HepG2 (cell line): ENCODE results near the gene DPEP3. TPM values are rescaled to one million over a fixed set of nuclear protein-coding genes. Genes with fewer than 3 reads are reported as not detected.

ENCODE experiments used
- CBFB ChIP-seq: sonication (generic); formaldehyde crosslinking; IDR thresholded peaks from 2 replicates; pipeline ENCODE4 v1.4.0; 2020; ENCODE audit warnings: missing genetic modification reagents
- CREB1 ChIP-seq, 2 experiments: fragments of 450-650 bp in 1 of 2; IDR thresholded peaks; 2 replicates each; pipeline ENCODE4 v1.6.1; 2016 to 2017; ENCODE audit warnings: control low read depth in 1 of 2, mild to moderate bottlenecking in 1 of 2, missing compliant biosample characterization in 1 of 2, missing genetic modification characterization in 1 of 2
- JUN ChIP-seq: sonication (generic); formaldehyde crosslinking; IDR thresholded peaks from 2 replicates; pipeline ENCODE4 v1.4.0; 2020; ENCODE audit warnings: mild to moderate bottlenecking, missing genetic modification reagents
- MAF1 ChIP-seq: sonication (generic); formaldehyde crosslinking; IDR thresholded peaks from 2 replicates; pipeline ENCODE4 v1.5.0; 2020; ENCODE audit warnings: missing genetic modification reagents, borderline replicate concordance
- MAZ ChIP-seq, 2 experiments: sonication (generic) in 1 of 2; formaldehyde crosslinking in 1 of 2; IDR thresholded peaks; 2 replicates each; pipeline versions ENCODE4 v1.5.0 to v1.6.1; 2012 to 2020; ENCODE audit warnings: low read depth in 2 of 2, mild to moderate bottlenecking in 2 of 2, borderline replicate concordance in 1 of 2, improper control_type of control experiment in 1 of 2, low read length in 1 of 2, missing genetic modification reagents in 1 of 2, moderate library complexity in 1 of 2
- MED8 ChIP-seq: sonication (generic); formaldehyde crosslinking; IDR thresholded peaks from 2 replicates; pipeline ENCODE4 v1.8.1; 2023; ENCODE audit warnings: mild to moderate bottlenecking, missing genetic modification reagents; ENCODE audit not compliant: insufficient replicate concordance
- MXI1 ChIP-seq: IDR thresholded peaks from 3 replicates; pipeline ENCODE4 v1.6.1; 2012; ENCODE audit warnings: low read depth, low read length, inconsistent platforms, borderline replicate concordance
- NCOA2 ChIP-seq: sonication (generic); formaldehyde crosslinking; IDR thresholded peaks from 2 replicates; pipeline ENCODE4 v1.8.0; 2022; ENCODE audit warnings: inconsistent platforms
- RAD51 ChIP-seq: fragments of 450-650 bp; IDR thresholded peaks from 2 replicates; pipeline ENCODE4 v1.6.1; 2016; ENCODE audit warnings: borderline replicate concordance
- SRSF1 ChIP-seq: fragments of 200-400 bp; formaldehyde crosslinking; optimal IDR thresholded peaks from 2 replicates; pipeline ENCODE3; 2017; ENCODE audit warnings: mild to moderate bottlenecking, low read depth, low read length, moderate library complexity
- TBX3 ChIP-seq: fragments of 450-650 bp; IDR thresholded peaks from 2 replicates; pipeline ENCODE4 v1.6.1; 2017; ENCODE audit warnings: antibody characterized with exemption, mild to moderate bottlenecking, inconsistent platforms, borderline replicate concordance
- TOPORS ChIP-seq: sonication (generic); formaldehyde crosslinking; IDR thresholded peaks from 2 replicates; pipeline ENCODE4 v1.8.0; 2023; ENCODE audit warnings: mild to moderate bottlenecking, missing genetic modification reagents
- TRIM24 ChIP-seq: sonication (generic); formaldehyde crosslinking; IDR thresholded peaks from 2 replicates; pipeline ENCODE4 v1.8.0; 2022; ENCODE audit warnings: mild to moderate bottlenecking, missing genetic modification reagents
- XRCC5 ChIP-seq: fragments of 200-400 bp; formaldehyde crosslinking; optimal IDR thresholded peaks from 2 replicates; pipeline ENCODE3; 2017; ENCODE audit warnings: mild to moderate bottlenecking, low read length
- YEATS4 ChIP-seq: sonication (generic); formaldehyde crosslinking; IDR thresholded peaks from 2 replicates; pipeline ENCODE4 v1.4.0; 2020; ENCODE audit warnings: missing genetic modification reagents, borderline replicate concordance
- ZNF274 ChIP-seq: sonication (generic); formaldehyde crosslinking; IDR thresholded peaks from 2 replicates; pipeline ENCODE4 v1.5.1; 2020; ENCODE audit warnings: mild to moderate bottlenecking, missing genetic modification reagents
- ZNF329 ChIP-seq: sonication (generic); formaldehyde crosslinking; IDR thresholded peaks from 2 replicates; pipeline ENCODE4 v1.9.0; 2021; ENCODE audit warnings: low read depth, mild to moderate bottlenecking, missing genetic modification reagents
- ZNF33A ChIP-seq: sonication (generic); formaldehyde crosslinking; IDR thresholded peaks from 2 replicates; pipeline ENCODE4 v1.5.1; 2020; ENCODE audit warnings: missing genetic modification reagents, mild to moderate bottlenecking, moderate library complexity, borderline replicate concordance
- ZSCAN12 ChIP-seq: sonication (generic); formaldehyde crosslinking; IDR thresholded peaks from 2 replicates; pipeline ENCODE4 v1.9.0; 2021; ENCODE audit warnings: mild to moderate bottlenecking, missing genetic modification reagents
- polyA plus RNA-seq, 8 experiments: library from polyadenylated mRNA; depleted of rRNA in 3 of 8; stranded (reverse) in 7 of 8; unstranded in 1 of 8; fragments of >200 nt; fragmentation: Illumina TruSeq in 4 of 8; extraction: Trizol in 4 of 8; gene quantifications; 2 replicates each; pipeline versions ENCODE4 v1.2.1 to v1.2.3, GENCODE V29; 2011 to 2016; ENCODE audit warnings: low read depth in 4 of 8, missing spikeins in 1 of 8, mixed read lengths in 1 of 8; ENCODE audit not compliant: insufficient read depth in 1 of 8
- total RNA-seq, 5 experiments: library from RNA; depleted of rRNA; stranded (reverse); fragments of >200 nt; fragmentation: Illumina TruSeq; extraction: Trizol; gene quantifications; 2 replicates each; pipeline ENCODE4 v1.2.3, GENCODE V29; 2016; ENCODE audit warnings: low read depth in 1 of 5
- TF ChIP-seq, protein P1 (sequence below): IDR thresholded peaks from 2 replicates; pipeline ENCODE4 v1.6.1; 2016; ENCODE audit warnings: missing genetic modification reagents, missing compliant biosample characterization
- TF ChIP-seq, protein P2 (sequence below): sonication (generic); formaldehyde crosslinking; conservative IDR thresholded peaks from 2 replicates; pipeline ENCODE4 v1.4.0; 2020; ENCODE audit warnings: missing genetic modification reagents
- TF ChIP-seq, protein P3 (sequence below): sonication (generic); formaldehyde crosslinking; conservative IDR thresholded peaks from 2 replicates; pipeline ENCODE4 v1.4.0; 2020; ENCODE audit warnings: missing genetic modification reagents
- TF ChIP-seq, protein P4 (sequence below): sonication (generic); formaldehyde crosslinking; IDR thresholded peaks from 2 replicates; pipeline ENCODE4 v1.4.0; 2020; ENCODE audit warnings: missing genetic modification reagents
- TF ChIP-seq, protein P5 (sequence below): sonication (generic); formaldehyde crosslinking; IDR thresholded peaks from 2 replicates; pipeline ENCODE4 v1.5.0; 2020; ENCODE audit warnings: missing genetic modification reagents, mild to moderate bottlenecking, borderline replicate concordance

DPEP3 gene
- total and polyA plus RNA-seq, 2 of the 13 experiments (the other 11 are each of a cell fraction or from before 2014, with no cell fraction given) = not detected

DNA sequence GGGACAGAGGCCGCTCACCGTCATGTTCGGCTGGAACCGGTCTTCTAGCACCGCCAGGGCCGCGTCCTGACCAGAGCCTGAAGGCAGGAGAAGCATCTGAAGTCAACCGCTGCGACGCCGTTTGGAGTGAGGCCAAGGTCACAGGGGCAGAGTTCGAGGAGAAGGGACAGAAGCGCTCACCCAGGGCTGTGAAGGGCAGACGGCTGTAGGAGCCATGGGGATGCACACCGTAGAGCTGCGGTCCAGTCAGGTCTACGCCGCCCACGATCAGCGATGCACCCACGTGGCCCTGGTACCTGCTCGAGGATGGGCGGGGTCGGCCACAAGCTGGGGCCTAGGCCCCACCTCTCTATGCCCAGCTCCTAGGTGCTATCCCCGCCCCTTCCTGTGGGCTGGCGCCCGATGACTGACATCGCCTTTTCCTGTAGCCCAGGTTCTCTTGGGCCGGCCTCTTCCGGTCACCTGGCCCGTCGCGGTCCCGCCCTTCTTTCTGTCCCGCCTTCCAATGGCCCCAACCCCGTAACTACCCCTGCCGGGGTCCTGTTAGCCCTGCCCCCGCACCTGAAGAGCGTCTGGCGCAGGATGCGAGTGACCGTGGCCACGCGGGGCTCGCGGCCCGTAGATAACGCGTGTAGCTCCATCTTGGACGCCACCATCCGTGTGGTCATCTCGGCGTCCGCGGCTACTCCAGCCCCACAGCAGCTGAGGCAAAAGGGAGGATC is 44.7 kb downstream of the DPEP3 start (continued):
- TF ChIP-seq MAF1 (CRISPR knock-in tag) = peak; percentile 93; the same call in 1 of the 2 replicates
- peak; percentile 60 for TF ChIP-seq MED8 (CRISPR knock-in tag)
- TF ChIP-seq SRSF1 = peak; percentile 88
- TF ChIP-seq, protein P1, sequence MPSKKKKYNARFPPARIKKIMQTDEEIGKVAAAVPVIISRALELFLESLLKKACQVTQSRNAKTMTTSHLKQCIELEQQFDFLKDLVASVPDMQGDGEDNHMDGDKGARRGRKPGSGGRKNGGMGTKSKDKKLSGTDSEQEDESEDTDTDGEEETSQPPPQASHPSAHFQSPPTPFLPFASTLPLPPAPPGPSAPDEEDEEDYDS (CRISPR knock-in tag) = peak; percentile 95
- TF ChIP-seq TBX3 = no peak
- TF ChIP-seq TRIM24 (CRISPR knock-in tag) = no peak
- TF ChIP-seq JUN (CRISPR knock-in tag) = peak; percentile 52; the same call in 1 of the 2 replicates
- TF ChIP-seq, protein P2, sequence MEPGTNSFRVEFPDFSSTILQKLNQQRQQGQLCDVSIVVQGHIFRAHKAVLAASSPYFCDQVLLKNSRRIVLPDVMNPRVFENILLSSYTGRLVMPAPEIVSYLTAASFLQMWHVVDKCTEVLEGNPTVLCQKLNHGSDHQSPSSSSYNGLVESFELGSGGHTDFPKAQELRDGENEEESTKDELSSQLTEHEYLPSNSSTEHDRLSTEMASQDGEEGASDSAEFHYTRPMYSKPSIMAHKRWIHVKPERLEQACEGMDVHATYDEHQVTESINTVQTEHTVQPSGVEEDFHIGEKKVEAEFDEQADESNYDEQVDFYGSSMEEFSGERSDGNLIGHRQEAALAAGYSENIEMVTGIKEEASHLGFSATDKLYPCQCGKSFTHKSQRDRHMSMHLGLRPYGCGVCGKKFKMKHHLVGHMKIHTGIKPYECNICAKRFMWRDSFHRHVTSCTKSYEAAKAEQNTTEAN (CRISPR knock-in tag) = peak; percentile 55
- no peak for TF ChIP-seq ZNF329 (CRISPR knock-in tag)
- peak; percentile 64; the same call in 1 of the 2 replicates for TF ChIP-seq MAZ (IDR thresholded peaks at IDR 0.05; ENCODE audit: borderline replicate concordance, low read depth, low read length)
- TF ChIP-seq MAZ (CRISPR knock-in tag; IDR thresholded peaks at IDR 0.05; ENCODE audit: low read depth) = peak; percentile 42; the same call in 1 of the 2 replicates
- peak; percentile 100 for TF ChIP-seq MXI1
- TF ChIP-seq NCOA2 (CRISPR knock-in tag) = no peak; the same call in 1 of the 2 replicates
- TF ChIP-seq RAD51 = peak; percentile 75
- TF ChIP-seq, protein P3, sequence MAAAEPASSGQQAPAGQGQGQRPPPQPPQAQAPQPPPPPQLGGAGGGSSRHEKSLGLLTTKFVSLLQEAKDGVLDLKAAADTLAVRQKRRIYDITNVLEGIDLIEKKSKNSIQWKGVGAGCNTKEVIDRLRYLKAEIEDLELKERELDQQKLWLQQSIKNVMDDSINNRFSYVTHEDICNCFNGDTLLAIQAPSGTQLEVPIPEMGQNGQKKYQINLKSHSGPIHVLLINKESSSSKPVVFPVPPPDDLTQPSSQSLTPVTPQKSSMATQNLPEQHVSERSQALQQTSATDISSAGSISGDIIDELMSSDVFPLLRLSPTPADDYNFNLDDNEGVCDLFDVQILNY (CRISPR knock-in tag) = peak; percentile 45; the same call in 1 of the 2 replicates
- TF ChIP-seq ZSCAN12 (CRISPR knock-in tag) = no peak
- no peak; the same call in none of the 2 replicates for TF ChIP-seq TOPORS
- TF ChIP-seq YEATS4 (CRISPR knock-in tag) = peak; percentile 96
- TF ChIP-seq, protein P4, sequence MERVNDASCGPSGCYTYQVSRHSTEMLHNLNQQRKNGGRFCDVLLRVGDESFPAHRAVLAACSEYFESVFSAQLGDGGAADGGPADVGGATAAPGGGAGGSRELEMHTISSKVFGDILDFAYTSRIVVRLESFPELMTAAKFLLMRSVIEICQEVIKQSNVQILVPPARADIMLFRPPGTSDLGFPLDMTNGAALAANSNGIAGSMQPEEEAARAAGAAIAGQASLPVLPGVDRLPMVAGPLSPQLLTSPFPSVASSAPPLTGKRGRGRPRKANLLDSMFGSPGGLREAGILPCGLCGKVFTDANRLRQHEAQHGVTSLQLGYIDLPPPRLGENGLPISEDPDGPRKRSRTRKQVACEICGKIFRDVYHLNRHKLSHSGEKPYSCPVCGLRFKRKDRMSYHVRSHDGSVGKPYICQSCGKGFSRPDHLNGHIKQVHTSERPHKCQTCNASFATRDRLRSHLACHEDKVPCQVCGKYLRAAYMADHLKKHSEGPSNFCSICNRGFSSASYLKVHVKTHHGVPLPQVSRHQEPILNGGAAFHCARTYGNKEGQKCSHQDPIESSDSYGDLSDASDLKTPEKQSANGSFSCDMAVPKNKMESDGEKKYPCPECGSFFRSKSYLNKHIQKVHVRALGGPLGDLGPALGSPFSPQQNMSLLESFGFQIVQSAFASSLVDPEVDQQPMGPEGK = peak; percentile 93
- TF ChIP-seq CBFB (CRISPR knock-in tag) = peak; percentile 15; the same call in 1 of the 2 replicates
- TF ChIP-seq XRCC5 = peak; percentile 78
- TF ChIP-seq CREB1 (IDR thresholded peaks at IDR 0.05) = peak; percentile 56
- no peak for TF ChIP-seq CREB1 (CRISPR knock-in tag; IDR thresholded peaks at IDR 0.05)
- TF ChIP-seq, protein P5, sequence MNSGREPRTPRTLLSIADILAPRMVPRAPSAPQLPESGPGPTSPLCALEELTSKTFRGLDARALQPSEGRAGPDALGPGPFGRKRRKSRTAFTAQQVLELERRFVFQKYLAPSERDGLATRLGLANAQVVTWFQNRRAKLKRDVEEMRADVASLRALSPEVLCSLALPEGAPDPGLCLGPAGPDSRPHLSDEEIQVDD (CRISPR knock-in tag) = peak; percentile 95
- peak; percentile 93 for TF ChIP-seq ZNF274 (CRISPR knock-in tag)
- TF ChIP-seq ZNF33A = no peak
